Nephron progenitor cell (in vitro differentiated cells): Measurements from ENCODE around the gene CFAP77.
A peak's percentile ranks its signal among the peaks of the same experiment; 100 is the strongest.

Experiments used
- DNase-seq: peaks from one replicate; pipeline ENCODE4 v3.0.0; 2021
- H3K27ac Mint-ChIP-seq: 2 replicates; pipeline ENCODE4 v1.8.0; 2021; ENCODE audit warnings: mild to moderate bottlenecking, moderate library complexity, mixed read lengths
- H3K27me3 Mint-ChIP-seq: 2 replicates; pipeline ENCODE4 v1.8.0; 2021; ENCODE audit warnings: mild to moderate bottlenecking, low read depth, mixed read lengths; ENCODE audit not compliant: poor library complexity
- H3K36me3 Mint-ChIP-seq: 2 replicates; pipeline ENCODE4 v1.8.0; 2021; ENCODE audit warnings: low read depth, mixed read lengths
- H3K4me1 Mint-ChIP-seq: 2 replicates; pipeline ENCODE4 v1.8.0; 2021; ENCODE audit warnings: mixed read lengths
- H3K4me3 Mint-ChIP-seq: 2 replicates; pipeline ENCODE4 v1.8.0; 2021; ENCODE audit warnings: mild to moderate bottlenecking, moderate library complexity, mixed read lengths
- H3K9me3 Mint-ChIP-seq: 2 replicates; pipeline ENCODE4 v1.8.0; 2021; ENCODE audit warnings: mild to moderate bottlenecking, moderate library complexity, mixed read lengths
- CTCF ChIP-seq: fragments of 200-600 bp; sonication (generic); IDR thresholded peaks from 2 replicates; pipeline ENCODE4 v1.5.0; 2021; ENCODE audit warnings: antibody characterized with exemption

The CFAP77 gene

GRCh38 chr9:132606066-132606465 lies 196.1 kb downstream of the CFAP77 start:
- peaks cover 16% of the 10 kb centered on the region for H3K4me1 Mint-ChIP-seq
- H3K9me3 Mint-ChIP-seq: no peaks in the 10 kb centered on the region
- DNase-seq: no peak
- peaks cover 74% of the 10 kb centered on the region for H3K36me3 Mint-ChIP-seq
- H3K4me3 Mint-ChIP-seq: no peak overlapping the region
- no peak for TF ChIP-seq CTCF
- no peaks in the 10 kb centered on the region for H3K27me3 Mint-ChIP-seq
- no peak overlapping the region for H3K27ac Mint-ChIP-seq

GRCh38 chr9:132609184-132609583 lies 199.2 kb downstream of the CFAP77 start:
- Mint-ChIP-seq H3K36me3 (peaks cover 73% of the 10 kb centered on the region), H3K4me1 (peaks cover 18% of the 10 kb centered on the region), H3K9me3 (no peaks in the 10 kb centered on the region), H3K27me3 (peaks cover 5% of the 10 kb centered on the region), H3K4me3 (no peak overlapping the region), H3K27ac (no peak overlapping the region)
- DNase-seq: peak; percentile 25
- TF ChIP-seq CTCF: no peak

GRCh38 chr9:132609829-132610228 lies 199.8 kb downstream of the CFAP77 start:
- H3K36me3 Mint-ChIP-seq: peaks cover 73% of the 10 kb centered on the region
- H3K4me1 Mint-ChIP-seq: peaks cover 18% of the 10 kb centered on the region
- H3K27me3 Mint-ChIP-seq: peaks cover 8% of the 10 kb centered on the region
- H3K4me3 Mint-ChIP-seq: no peak overlapping the region
- H3K27ac Mint-ChIP-seq: no peak overlapping the region
- no peak for DNase-seq
- no peaks in the 10 kb centered on the region for H3K9me3 Mint-ChIP-seq
- TF ChIP-seq CTCF: no peak

- peak overlapping the region; percentile 94 for H3K27ac Mint-ChIP-seq
- peaks cover 72% of the 10 kb centered on the region for H3K36me3 Mint-ChIP-seq
- no peak for TF ChIP-seq CTCF
These were observed 200.7 kb downstream of the CFAP77 start for GRCh38 chr9:132610661-132611060.

GRCh38 chr9:132614324-132614723 lies 204.3 kb downstream of the CFAP77 start:
- Mint-ChIP-seq H3K4me3 (no peak overlapping the region), H3K27ac (peak overlapping the region; percentile 47), H3K27me3 (peaks cover 8% of the 10 kb centered on the region), H3K9me3 (no peaks in the 10 kb centered on the region), H3K36me3 (peaks cover 75% of the 10 kb centered on the region), H3K4me1 (peaks cover 20% of the 10 kb centered on the region)
- DNase-seq: no peak
- TF ChIP-seq CTCF: no peak

More at GRCh38 chr9:132610661-132611060, 200.7 kb downstream of the CFAP77 start:
- no peak for DNase-seq
- Mint-ChIP-seq H3K4me3 (no peak overlapping the region), H3K4me1 (peaks cover 18% of the 10 kb centered on the region), H3K27me3 (peaks cover 8% of the 10 kb centered on the region), H3K9me3 (no peaks in the 10 kb centered on the region)

- no peak overlapping the region for H3K27ac Mint-ChIP-seq
- peaks cover 67% of the 10 kb centered on the region for H3K36me3 Mint-ChIP-seq
- H3K4me1 Mint-ChIP-seq: peaks cover 27% of the 10 kb centered on the region
- peaks cover 8% of the 10 kb centered on the region for H3K27me3 Mint-ChIP-seq
- no peaks in the 10 kb centered on the region for H3K9me3 Mint-ChIP-seq
- no peak overlapping the region for H3K4me3 Mint-ChIP-seq
- no peak for DNase-seq
- TF ChIP-seq CTCF: no peak
These were observed 205.8 kb downstream of the CFAP77 start for GRCh38 chr9:132615774-132616173.
